ENCODE results near the gene WDR27.

GRCh38 chr6:169491482-169491881, 210.3 kb downstream of the WDR27 start:
- TF ChIP-seq CTCF (IDR thresholded peaks at IDR 0.05) (no peak), POLR2A (IDR thresholded peaks at IDR 0.05) (no peak)

All from heart left ventricle (tissue), 13 donors.